Neuronal stem cell (in vitro differentiated cells): ENCODE data around the gene EYS.

Experiments used
- DNase-seq: peaks from one replicate; pipeline ENCODE4 v3.0.0-alpha.2; 2013; ENCODE audit warnings: low spot score
- H2AFZ ChIP-seq: one replicate; pipeline ENCODE4 v1.6.1; 2013; ENCODE audit warnings: mild to moderate bottlenecking, low read length, inconsistent platforms
- H2AK5ac ChIP-seq: 2 replicates; pipeline ENCODE4 v1.6.1; 2013; ENCODE audit warnings: low read depth, mild to moderate bottlenecking, inconsistent platforms, low read length, moderate library complexity, mixed read lengths
- H2BK120ac ChIP-seq: 2 replicates; pipeline ENCODE4 v1.6.1; 2013; ENCODE audit warnings: low read depth, mild to moderate bottlenecking, inconsistent platforms, low read length, moderate library complexity, mixed read lengths
- H2BK12ac ChIP-seq: one replicate; pipeline ENCODE4 v1.6.1; 2013; ENCODE audit warnings: low read length, inconsistent platforms
- H2BK15ac ChIP-seq: 2 replicates; pipeline ENCODE4 v1.6.1; 2013; ENCODE audit warnings: mild to moderate bottlenecking, low read length, inconsistent platforms, mixed read lengths
- H2BK5ac ChIP-seq: one replicate; pipeline ENCODE4 v1.6.1; 2013; ENCODE audit warnings: inconsistent platforms, mild to moderate bottlenecking, low read length, moderate library complexity
- H3K14ac ChIP-seq: one replicate; pipeline ENCODE4 v1.6.1; 2013; ENCODE audit warnings: low read length, inconsistent platforms
- H3K18ac ChIP-seq: 2 replicates; pipeline ENCODE4 v1.6.1; 2013; ENCODE audit warnings: low read length, inconsistent platforms
- H3K23ac ChIP-seq: 2 replicates; pipeline ENCODE4 v1.6.1; 2013; ENCODE audit warnings: low read depth, mild to moderate bottlenecking, mixed read lengths, low read length, inconsistent platforms; ENCODE audit not compliant: poor library complexity
- H3K27ac ChIP-seq: replicated peaks from 3 replicates; pipeline ENCODE4 v1.5.1; 2013; ENCODE audit warnings: low read length, inconsistent platforms
- H3K27me3 ChIP-seq, 3 experiments: 2 replicates each; pipeline ENCODE4 v1.6.1; 2013; ENCODE audit warnings: low read length in 3 of 3, mild to moderate bottlenecking in 2 of 3, inconsistent platforms in 1 of 3, low read depth in 1 of 3, mixed read lengths in 1 of 3, moderate library complexity in 1 of 3; ENCODE audit not compliant: control insufficient read depth in 3 of 3, insufficient read depth in 3 of 3
- H3K36me3 ChIP-seq, 2 donors: replicated peaks in 1 of 2; 2 replicates each; pipeline ENCODE4 v1.6.1; 2013; ENCODE audit warnings: low read length in 2 of 2; ENCODE audit not compliant: control insufficient read depth in 2 of 2, insufficient read depth in 2 of 2
- H3K4ac ChIP-seq: 2 replicates; pipeline ENCODE4 v1.6.1; 2013; ENCODE audit warnings: inconsistent platforms, mild to moderate bottlenecking, low read length, moderate library complexity
- H3K4me1 ChIP-seq, 2 donors: 1 replicate in 1 of 2; 2 replicates in 1 of 2; pipeline ENCODE4 v1.6.1; 2013; ENCODE audit warnings: low read length in 2 of 2, low read depth in 1 of 2; ENCODE audit not compliant: control insufficient read depth in 2 of 2, insufficient read depth in 1 of 2
- H3K4me2 ChIP-seq: one replicate; pipeline ENCODE4 v1.6.1; 2013; ENCODE audit warnings: mild to moderate bottlenecking, low read length, inconsistent platforms; ENCODE audit not compliant: insufficient read depth, poor library complexity, severe bottlenecking
- H3K4me3 ChIP-seq, 2 donors: 2 replicates each; pipeline ENCODE4 v1.5.1; 2013; ENCODE audit warnings: low read length in 2 of 2, mild to moderate bottlenecking in 2 of 2, inconsistent platforms in 1 of 2, moderate library complexity in 1 of 2
- H3K79me1 ChIP-seq: one replicate; pipeline ENCODE4 v1.6.1; 2013; ENCODE audit warnings: low read depth, mild to moderate bottlenecking, inconsistent platforms, low read length, moderate library complexity
- H3K9ac ChIP-seq: one replicate; pipeline ENCODE4 v1.6.1; 2013; ENCODE audit warnings: mild to moderate bottlenecking, low read depth, low read length, inconsistent platforms; ENCODE audit not compliant: poor library complexity
- H3K9me3 ChIP-seq, 2 donors: replicated peaks in 1 of 2; 2 replicates each; pipeline versions ENCODE3 to v1.6.1; 2013; ENCODE audit warnings: low read length in 2 of 2, mild to moderate bottlenecking in 2 of 2, inconsistent platforms in 1 of 2, low read depth in 1 of 2, mixed read lengths in 1 of 2, moderate library complexity in 1 of 2; ENCODE audit not compliant: control insufficient read depth in 2 of 2, insufficient read depth in 1 of 2
- H4K8ac ChIP-seq: one replicate; pipeline ENCODE4 v1.6.1; 2013; ENCODE audit warnings: low read depth, mild to moderate bottlenecking, inconsistent platforms, low read length, moderate library complexity
- H4K91ac ChIP-seq: one replicate; pipeline ENCODE4 v1.6.1; 2013; ENCODE audit warnings: low read length, low read depth, mild to moderate bottlenecking, inconsistent platforms; ENCODE audit not compliant: poor library complexity
- WGBS, 2 donors: extraction: QIAGEN DNeasy Blood & Tissue Kit; methylation state at CpG; one replicate each; pipeline ENCODE4 v1.1.7; 2013; ENCODE audit warnings: missing lambda C conversion rate in 2 of 2, mixed read lengths in 1 of 2; ENCODE audit not compliant: insufficient read length in 2 of 2, insufficient replicate concordance in 1 of 2; ENCODE audit errors: extremely low coverage in 2 of 2; 5-methylcytosine and 5-hydroxymethylcytosine counted together

Gene EYS

DNA sequence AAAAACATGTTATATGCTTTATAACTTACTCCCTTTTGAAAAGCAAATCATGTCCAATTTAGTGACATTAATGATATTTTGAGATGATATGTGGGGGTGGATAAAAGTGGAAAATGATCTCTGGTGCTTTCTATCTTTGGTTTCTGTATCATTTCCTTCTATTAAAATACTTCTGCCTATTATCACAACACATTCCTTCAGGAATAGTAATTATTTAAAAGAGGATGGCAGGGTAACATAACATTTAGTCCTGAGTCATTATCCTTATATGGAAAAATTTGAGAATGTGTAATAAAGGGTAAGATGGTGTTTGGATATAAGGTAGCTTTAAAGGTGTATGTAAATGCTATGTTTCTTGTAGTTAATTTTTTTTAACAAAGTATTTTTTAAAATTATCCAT is 1413.7 kb downstream of the EYS start:
- H3K14ac ChIP-seq, result no peak overlapping the region
- no peak for DNase-seq
- no peak overlapping the region for H4K8ac ChIP-seq
- no peak overlapping the region for H3K9ac ChIP-seq
- H3K23ac ChIP-seq, result no peak overlapping the region
- H3K4me3 ChIP-seq, result no peak overlapping the region
- no peak overlapping the region for H3K18ac ChIP-seq
- no peak overlapping the region for H4K91ac ChIP-seq
- no peak overlapping the region for H2BK120ac ChIP-seq
- no peaks in the 10 kb centered on the region for H3K27me3 ChIP-seq
- H2BK12ac ChIP-seq, result no peak overlapping the region
- peaks cover 2% of the 10 kb centered on the region in 2 donors for H3K9me3 ChIP-seq
- H2BK15ac ChIP-seq, result no peak overlapping the region
- H3K4ac ChIP-seq, result no peak overlapping the region
- H2AK5ac ChIP-seq, result no peak overlapping the region
- no peak overlapping the region for H3K27ac ChIP-seq
- no peak overlapping the region for H3K4me2 ChIP-seq
- no peak overlapping the region for H2BK5ac ChIP-seq
- no peak overlapping the region for H2AFZ ChIP-seq
- no peaks in the 10 kb centered on the region for H3K79me1 ChIP-seq
- H3K36me3 ChIP-seq, result no peaks in the 10 kb centered on the region
- H3K4me1 ChIP-seq, result no peaks in the 10 kb centered on the region

DNA sequence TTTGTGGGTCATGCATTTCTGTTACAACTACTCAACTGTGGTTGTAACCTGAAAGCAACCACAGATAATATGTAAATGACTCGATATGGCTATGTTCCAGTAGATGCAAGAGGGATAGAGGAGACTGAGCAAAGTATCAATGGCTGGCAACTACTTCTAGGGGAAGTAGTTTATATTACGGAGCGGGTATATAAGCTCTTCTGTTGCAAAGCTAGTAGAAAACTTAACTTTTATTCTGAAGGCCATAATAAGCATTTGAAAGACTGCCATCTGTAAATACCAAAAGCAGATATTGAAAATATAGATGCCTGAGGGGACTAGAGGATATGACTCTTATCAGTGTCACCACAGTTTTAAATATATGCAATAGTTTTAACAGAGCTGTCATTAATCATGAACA is 1416.2 kb downstream of the EYS start:
- H2BK5ac ChIP-seq, result no peak overlapping the region
- H3K4me1 ChIP-seq, result no peaks in the 10 kb centered on the region
- no peaks in the 10 kb centered on the region for H3K27me3 ChIP-seq
- no peak overlapping the region for H2BK12ac ChIP-seq
- DNase-seq, result no peak
- no peak overlapping the region for H3K27ac ChIP-seq
- H4K91ac ChIP-seq, result no peak overlapping the region
- H3K36me3 ChIP-seq, result no peaks in the 10 kb centered on the region
- H3K9ac ChIP-seq, result no peak overlapping the region
- no peak overlapping the region for H3K23ac ChIP-seq
- no peak overlapping the region for H4K8ac ChIP-seq
- H3K14ac ChIP-seq, result no peak overlapping the region
- H2BK120ac ChIP-seq, result no peak overlapping the region
- no peak overlapping the region for H3K4ac ChIP-seq
- WGBS, 2 donors, result no CpG with 5 or more reads among the region's 3 CpGs
- no peak overlapping the region for H3K4me2 ChIP-seq
- H3K79me1 ChIP-seq, result no peaks in the 10 kb centered on the region
- no peak overlapping the region for H2BK15ac ChIP-seq
- H3K18ac ChIP-seq, result no peak overlapping the region
- no peak overlapping the region for H2AK5ac ChIP-seq
- no peak overlapping the region for H2AFZ ChIP-seq
- no peak overlapping the region for H3K4me3 ChIP-seq
- no peaks in the 10 kb centered on the region for H3K9me3 ChIP-seq

DNA sequence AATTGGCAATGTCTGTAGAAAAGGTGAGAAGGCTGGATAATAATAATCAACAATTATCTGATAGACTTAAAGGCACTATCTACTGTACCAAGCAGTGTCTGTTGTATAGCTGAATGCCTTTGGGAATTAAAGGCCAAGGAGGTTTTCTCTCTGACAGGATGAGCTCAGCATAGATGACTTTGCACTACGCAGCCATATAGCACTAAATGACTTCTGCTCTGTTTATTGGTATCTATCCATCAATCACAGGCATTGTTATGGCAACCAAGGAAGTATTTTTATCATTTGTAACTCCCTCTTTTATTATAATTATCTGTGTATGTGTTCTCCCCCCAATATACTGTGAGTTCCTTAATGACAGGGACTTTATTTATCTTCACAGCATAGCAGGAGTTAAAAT is 1417.1 kb downstream of the EYS start:
- Histone ChIP-seq H3K18ac (no peak overlapping the region), H2BK120ac (no peak overlapping the region), H2BK12ac (no peak overlapping the region), H3K27ac (no peak overlapping the region), H3K23ac (no peak overlapping the region), H4K91ac (no peak overlapping the region), H2AK5ac (no peak overlapping the region), H3K4me2 (no peak overlapping the region), H2BK5ac (no peak overlapping the region), H3K14ac (no peak overlapping the region), H3K9me3 (no peaks in the 10 kb centered on the region), H3K4me1 (no peaks in the 10 kb centered on the region), H4K8ac (no peak overlapping the region), H3K79me1 (no peaks in the 10 kb centered on the region), H2BK15ac (no peak overlapping the region), H3K4ac (no peak overlapping the region), H2AFZ (no peak overlapping the region), H3K27me3 (no peaks in the 10 kb centered on the region), H3K4me3 (no peak overlapping the region), H3K9ac (no peak overlapping the region), H3K36me3 (no peaks in the 10 kb centered on the region)
- DNase-seq, result no peak
- no CpG with 5 or more reads among the region's 1 CpG for WGBS, 2 donors

DNA sequence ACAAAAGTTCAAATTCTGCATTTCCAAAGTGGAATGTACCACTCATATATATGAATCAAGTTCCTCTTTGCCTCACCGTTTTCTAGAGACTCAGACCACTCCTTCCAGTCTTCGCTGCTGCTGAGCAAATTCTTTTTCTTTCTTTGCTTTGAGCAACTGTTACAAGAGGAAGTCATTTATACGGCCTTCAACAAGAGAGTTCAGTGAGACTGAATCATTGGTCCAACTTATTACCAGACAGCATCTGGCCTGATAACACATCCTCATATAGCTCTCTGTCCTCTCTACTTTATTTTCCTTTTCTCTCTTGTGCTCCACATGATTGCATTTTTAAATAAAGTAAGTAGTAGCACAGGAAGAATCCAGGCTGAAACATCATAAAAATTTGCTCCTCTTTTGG is 1418.7 kb downstream of the EYS start:
- WGBS, 2 donors, result no CpG with 5 or more reads among the region's 3 CpGs
- H3K27me3 ChIP-seq, result no peaks in the 10 kb centered on the region

More for the DNA sequence above, 1418.7 kb downstream of the EYS start:
- Histone ChIP-seq H4K91ac (no peak overlapping the region), H3K36me3 (no peaks in the 10 kb centered on the region), H3K4me1 (no peaks in the 10 kb centered on the region), H4K8ac (no peak overlapping the region), H3K4me2 (no peak overlapping the region), H2BK15ac (no peak overlapping the region), H2AK5ac (no peak overlapping the region), H2BK120ac (no peak overlapping the region), H3K27ac (no peak overlapping the region), H3K9ac (no peak overlapping the region), H2BK5ac (no peak overlapping the region), H3K4me3 (no peak overlapping the region), H3K23ac (no peak overlapping the region), H3K4ac (no peak overlapping the region), H3K79me1 (no peaks in the 10 kb centered on the region), H2BK12ac (no peak overlapping the region), H3K9me3 (no peaks in the 10 kb centered on the region), H2AFZ (peak overlapping the region; percentile 36), H3K14ac (no peak overlapping the region), H3K18ac (no peak overlapping the region)
- DNase-seq, result no peak
